K562 (cell line): ENCODE data around the gene LRRC59. TPM values are rescaled to one million over a fixed set of nuclear protein-coding genes. Genes with fewer than 3 reads are reported as not detected.

Experiments
- ATF4 ChIP-seq: fragments of 450-650 bp; formaldehyde crosslinking; IDR thresholded peaks from 2 replicates; pipeline ENCODE4 v1.4.0; 2022; ENCODE audit warnings: mild to moderate bottlenecking, moderate library complexity
- BCOR ChIP-seq: fragments of 450-650 bp; IDR thresholded peaks from 2 replicates; pipeline ENCODE4 v1.6.1; 2016
- GTF2B ChIP-seq: IDR thresholded peaks from 2 replicates; pipeline ENCODE4 v1.6.1; 2011; ENCODE audit not compliant: insufficient read length; ENCODE audit errors: extremely low read depth
- HMG20B ChIP-seq: fragments of 250-450 bp; sonication (Bioruptor Pico); IDR thresholded peaks from 2 replicates; pipeline ENCODE4 v1.5.0; 2021; ENCODE audit warnings: mild to moderate bottlenecking
- MEF2D ChIP-seq: conservative IDR thresholded peaks from 2 replicates; pipeline ENCODE4 v1.6.1; 2016; ENCODE audit warnings: low read depth, missing genetic modification characterization, missing compliant biosample characterization
- MXI1 ChIP-seq: IDR thresholded peaks from 2 replicates; pipeline ENCODE4 v1.6.1; 2011; ENCODE audit warnings: low read depth, mild to moderate bottlenecking, improper control_type of control experiment, low read length
- PBX2 ChIP-seq, 2 experiments: IDR thresholded peaks in 1 of 2; conservative IDR thresholded peaks in 1 of 2; 2 replicates each; pipeline ENCODE4 v1.6.1; 2016; ENCODE audit warnings: low read depth in 2 of 2, mild to moderate bottlenecking in 1 of 2, missing compliant biosample characterization in 1 of 2, missing genetic modification characterization in 1 of 2, moderate library complexity in 1 of 2
- PHB ChIP-seq: fragments of 250-450 bp; sonication (Bioruptor Pico); IDR thresholded peaks from 2 replicates; pipeline ENCODE4 v1.5.0; 2021
- SMAD3 ChIP-seq: fragments of 450-650 bp; formaldehyde crosslinking; conservative IDR thresholded peaks from 2 replicates; pipeline ENCODE4 v1.4.0; 2020; ENCODE audit warnings: mild to moderate bottlenecking
- ZNF408 ChIP-seq: fragments of 250-450 bp; sonication (Bioruptor Pico); IDR thresholded peaks from 2 replicates; pipeline ENCODE4 v1.4.0; 2020; ENCODE audit warnings: low read depth, mild to moderate bottlenecking, moderate library complexity
- ZNF707 ChIP-seq: fragments of 250-450 bp; sonication (Bioruptor Pico); conservative IDR thresholded peaks from 2 replicates; pipeline ENCODE4 v1.8.0; 2022; ENCODE audit warnings: inconsistent platforms, mild to moderate bottlenecking, moderate library complexity
- polyA plus RNA-seq, 8 experiments: library from polyadenylated mRNA; depleted of rRNA in 4 of 8; stranded (reverse) in 5 of 8; unstranded in 3 of 8; fragments of >200 nt; fragmentation: Nextera tagmentation in 2 of 8; fragmentation: Illumina TruSeq in 1 of 8; extraction: Ambion mirVana in 2 of 8; extraction: Trizol in 1 of 8; gene quantifications; 2 replicates each; pipeline versions ENCODE4 v1.2.1 to v1.2.3, GENCODE V29; 2011 to 2014; ENCODE audit warnings: inconsistent platforms in 1 of 8, missing spikeins in 1 of 8
- total RNA-seq, 7 experiments: library from RNA; depleted of rRNA in 6 of 7; stranded (reverse); fragments of >200 nt in 6 of 7; fragmentation: Illumina TruSeq in 2 of 7; extraction: Trizol in 2 of 7; gene quantifications; 2 replicates each; pipeline versions ENCODE4 v1.2.1 to v1.2.3, GENCODE V29; 2011 to 2021; ENCODE audit warnings: low replicate concordance in 1 of 7

Gene LRRC59
- total and polyA plus RNA-seq, 9 of the 15 experiments (the other 6 are each of a cell fraction or from before 2014, with no cell fraction given), result 27.8 to 244 (median 154) TPM

GRCh38 chr17:50367401-50367800 is 29.9 kb downstream of the LRRC59 start (continued):
- no peak for TF ChIP-seq PHB (CRISPR knock-in tag)
- TF ChIP-seq SMAD3 (CRISPR knock-in tag), result no peak
- TF ChIP-seq ZNF707 (CRISPR knock-in tag), result no peak
- TF ChIP-seq ZNF408 (CRISPR knock-in tag), result no peak
- TF ChIP-seq BCOR, result no peak
- TF ChIP-seq MEF2D (tag), result no peak
- no peak for TF ChIP-seq PBX2 (CRISPR knock-in tag; IDR thresholded peaks at IDR 0.05; ENCODE audit: low read depth)
- TF ChIP-seq PBX2 (tag; conservative IDR thresholded peaks at IDR 0.05; ENCODE audit: low read depth), result no peak
- no peak for TF ChIP-seq GTF2B
- no peak for TF ChIP-seq HMG20B (CRISPR knock-in tag)
- no peak for TF ChIP-seq MXI1
- no peak for TF ChIP-seq ATF4 (CRISPR knock-in tag)
- TF ChIP-seq, all 486 proteins: peak for 0
